Endothelial cell of umbilical vein (primary cell): ENCODE measurements around the gene ANKRD27. TPM values are rescaled to one million over a fixed set of nuclear protein-coding genes. Genes with fewer than 3 reads are reported as not detected.
"Not testable (repeated sequence)": the region's sequence is repeated elsewhere in the genome, so short reads cannot be mapped to it uniquely, and the experiment has no call there.

Source experiments
- BruUV-seq: library from RNA; stranded (reverse); fragments of 400-500 nt; replicated peaks from 2 replicates; lab custom pipeline; 2021; lab: Mats Ljungman, UMichigan
- CTCF ChIA-PET: fragments of 300-600, 350-600 bp; sonication (Branson Sonifier 250); formaldehyde crosslinking; loops from one replicate; lab custom pipeline; 2021; ENCODE audit warnings: antibody characterized with exemption, inconsistent platforms; lab: Charles Lee
- POLR2A ChIA-PET: fragments of 300-600, 350-600 bp; sonication (Branson Sonifier 250); formaldehyde crosslinking; loops from one replicate; lab custom pipeline; 2021; ENCODE audit warnings: antibody characterized with exemption, inconsistent platforms; lab: Charles Lee
- DNase-seq: peaks from one replicate; pipeline ENCODE4 v3.0.0-alpha.2; 2011; ENCODE audit warnings: low read depth, low spot score
- FAIRE-seq: peaks from 2 replicates; lab custom pipeline; 2011; peaks lifted over from hg19 to GRCh38; lab: Jason Lieb, UNC
- H2AFZ ChIP-seq: 2 replicates; pipeline ENCODE4 v1.6.0; 2012; ENCODE audit warnings: low read depth, low read length, control low read depth, inconsistent platforms
- H3K27ac ChIP-seq: 2 replicates; pipeline ENCODE4 v1.5.1; 2011; ENCODE audit warnings: low read depth, mild to moderate bottlenecking, control low read depth, low read length, moderate library complexity; ENCODE audit not compliant: insufficient read depth
- H3K27me3 ChIP-seq, 2 experiments: 2 replicates each; pipeline versions ENCODE4 v1.6.0 to v1.6.1; 2011; ENCODE audit warnings: low read length in 2 of 2, mixed read lengths in 1 of 2; ENCODE audit not compliant: control insufficient read depth in 2 of 2, insufficient read depth in 2 of 2
- H3K36me3 ChIP-seq, 2 experiments: 2 replicates in 1 of 2; 3 replicates in 1 of 2; pipeline ENCODE4 v1.5.1; 2011; ENCODE audit warnings: low read length in 2 of 2, mild to moderate bottlenecking in 1 of 2, moderate library complexity in 1 of 2; ENCODE audit not compliant: control insufficient read depth in 2 of 2, insufficient read depth in 2 of 2; ENCODE audit errors: extremely low read depth in 1 of 2
- H3K4me1 ChIP-seq: 3 replicates; pipeline ENCODE4 v1.5.1; 2011; ENCODE audit warnings: mild to moderate bottlenecking, low read length; ENCODE audit not compliant: control insufficient read depth, insufficient read depth; ENCODE audit errors: extremely low read depth
- H3K4me2 ChIP-seq: 2 replicates; pipeline ENCODE4 v1.6.1; 2011; ENCODE audit warnings: low read length, control low read depth, mixed read lengths; ENCODE audit not compliant: insufficient read depth
- H3K4me3 ChIP-seq, 3 experiments: fragments of 200-600 bp in 1 of 3; sonication (generic), shearing (Covaris generic) in 1 of 3; replicated peaks in 1 of 3; 2 replicates each; pipeline ENCODE4 v1.5.1; 2011 to 2016; ENCODE audit warnings: control low read depth in 3 of 3, low read length in 3 of 3, mild to moderate bottlenecking in 2 of 3, inconsistent platforms in 1 of 3, low read depth in 1 of 3, moderate library complexity in 1 of 3; ENCODE audit not compliant: insufficient read depth in 1 of 3
- H3K79me2 ChIP-seq: 2 replicates; pipeline ENCODE4 v1.6.0; 2012; ENCODE audit warnings: low read length, inconsistent platforms; ENCODE audit not compliant: control insufficient read depth, insufficient read depth
- H3K9ac ChIP-seq: replicated peaks from 2 replicates; pipeline ENCODE3; 2011; ENCODE audit warnings: low read length, control low read depth; ENCODE audit not compliant: insufficient read depth; ENCODE audit errors: extremely low read depth
- H3K9me1 ChIP-seq: replicated peaks from 3 replicates; pipeline ENCODE4 v1.6.0; 2011; ENCODE audit warnings: mild to moderate bottlenecking, low read length; ENCODE audit not compliant: control insufficient read depth, insufficient read depth; ENCODE audit errors: extremely low read depth
- H3K9me3 ChIP-seq: replicated peaks from 2 replicates; pipeline ENCODE4 v1.5.1; 2012; ENCODE audit warnings: low read length, inconsistent platforms; ENCODE audit not compliant: control insufficient read depth, insufficient read depth
- H4K20me1 ChIP-seq: replicated peaks from 2 replicates; pipeline ENCODE3; 2011; ENCODE audit warnings: mild to moderate bottlenecking, low read length; ENCODE audit not compliant: control insufficient read depth, insufficient read depth; ENCODE audit errors: extremely low read depth
- CTCF ChIP-seq, 2 donors: IDR thresholded peaks; 1 replicate in 1 of 2; 2 replicates in 1 of 2; pipeline ENCODE4 v1.5.1; 2011; ENCODE audit warnings: low read length in 2 of 2, mild to moderate bottlenecking in 2 of 2, moderate library complexity in 2 of 2, control low read depth in 1 of 2, inconsistent platforms in 1 of 2, low read depth in 1 of 2; ENCODE audit not compliant: insufficient read depth in 1 of 2; ENCODE audit errors: extremely low read depth in 1 of 2
- EZH2 ChIP-seq: IDR thresholded peaks from 2 replicates; pipeline ENCODE4 v1.6.1; 2012; ENCODE audit warnings: borderline replicate concordance, low read depth, mild to moderate bottlenecking, moderate library complexity, low read length, inconsistent platforms; ENCODE audit not compliant: severe bottlenecking
- FOS ChIP-seq: IDR thresholded peaks from 2 replicates; pipeline ENCODE4 v1.6.1; 2011; ENCODE audit warnings: mild to moderate bottlenecking, low read length, moderate library complexity, borderline replicate concordance; ENCODE audit not compliant: insufficient read depth
- GATA2 ChIP-seq: IDR thresholded peaks from 2 replicates; pipeline ENCODE4 v1.7.0; 2011; ENCODE audit warnings: low read depth, mild to moderate bottlenecking, moderate library complexity, mixed read lengths, low read length; ENCODE audit not compliant: insufficient read length, insufficient read depth
- JUN ChIP-seq: IDR thresholded peaks from 2 replicates; pipeline ENCODE4 v1.6.1; 2011; ENCODE audit warnings: borderline replicate concordance, low read depth; ENCODE audit not compliant: insufficient read length, insufficient read depth
- MAX ChIP-seq: IDR thresholded peaks from 2 replicates; pipeline ENCODE4 v1.6.1; 2011; ENCODE audit not compliant: insufficient read depth, insufficient read length
- MYC ChIP-seq: IDR thresholded peaks from one replicate; pipeline ENCODE4 v1.6.1; 2011; ENCODE audit warnings: mild to moderate bottlenecking, low read depth, low read length
- POLR2A ChIP-seq: IDR thresholded peaks from 2 replicates; pipeline ENCODE4 v1.6.1; 2012; ENCODE audit warnings: low read depth, mild to moderate bottlenecking, control low read depth, low read length
- dilution Hi-C: fragments of 300-500 bp; cut with MboI; formaldehyde crosslinking; loops from one replicate; pipeline ENCODE4 v1.15.0; 2019; ENCODE audit warnings: low sequenced_read_pairs; ENCODE audit not compliant: extremely low pct_ligation_motif_present
- intact Hi-C: fragments of 100-400 bp; cut with micrococcal nuclease; formaldehyde crosslinking; loops from one replicate; pipeline ENCODE4 v1.10.0; 2022
- polyA plus RNA-seq, 4 experiments: library from polyadenylated mRNA; depleted of rRNA in 3 of 4; stranded (reverse) in 3 of 4; unstranded in 1 of 4; fragments of >200 nt; gene quantifications; 2 replicates each; pipeline versions ENCODE4 v1.2.1 to v1.2.3, GENCODE V29; 2011 to 2012; ENCODE audit warnings: missing spikeins in 1 of 4
- total RNA-seq: library from RNA; stranded (reverse); gene quantifications from 2 replicates; pipeline ENCODE4 v1.2.3, GENCODE V29; 2021

Gene ANKRD27
- total and polyA plus RNA-seq, 2 donors (not counting 3 experiments of a cell fraction or from before 2014, with no cell fraction given), result 18.3 to 37.4 TPM

- no TSS peak for BruUV-seq
- Histone ChIP-seq H3K27me3 (no peaks in the 10 kb centered on the region), H3K4me2 (no peak overlapping the region), H3K9me3 (no peaks in the 10 kb centered on the region), H2AFZ (no peak overlapping the region), H3K9me1 (no peaks in the 10 kb centered on the region), H3K36me3 (peaks cover 0 to 10% of the 10 kb centered on the region in 2 experiments), H3K4me3 (no peak overlapping the region), H3K27ac (no peak overlapping the region), H3K4me1 (no peaks in the 10 kb centered on the region), H3K79me2 (peaks cover 58% of the 10 kb centered on the region), H3K9ac (no peak overlapping the region), H4K20me1 (no peaks in the 10 kb centered on the region)
- TF ChIP-seq MAX (no peak), GATA2 (no peak), JUN (no peak), EZH2 (no peak), POLR2A (no peak), CTCF (IDR thresholded peaks at IDR 0.05; ENCODE audit: extremely low read depth in 1 of 2, insufficient read depth in 1 of 2, low read depth in 1 of 2, low read length in 2 of 2) (no peak), MYC (no peak), FOS (no peak)
- DNase-seq, result no peak
- ChIA-PET POLR2A (no interaction called here), CTCF (no interaction called here)
- dilution Hi-C loops (no loop called here), intact Hi-C loops (no loop called here)
- FAIRE-seq, result no peak
Measured at GRCh38 chr19:32702010-32702409, 27.0 kb upstream of the ANKRD27 start.

DNA sequence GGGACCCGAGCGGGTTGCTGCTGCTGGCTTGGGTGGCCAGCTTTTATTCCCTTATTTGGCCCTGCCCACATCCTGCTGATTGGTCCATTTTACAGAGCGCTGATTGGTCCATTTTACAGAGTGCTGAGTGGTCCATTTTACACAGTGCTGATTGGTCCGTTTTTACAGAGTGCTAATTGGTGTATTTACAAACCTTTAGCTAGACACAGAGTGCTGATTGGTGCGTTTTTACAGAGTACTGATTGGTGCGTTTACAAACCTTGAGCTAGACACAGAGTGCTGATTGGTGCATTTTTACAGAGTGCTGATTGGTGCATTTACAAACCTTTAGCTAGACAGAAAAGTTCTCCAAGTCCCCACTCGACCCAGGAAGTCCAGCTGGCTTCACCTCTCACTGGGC, 25.1 kb upstream of the ANKRD27 start:
- H3K79me2 ChIP-seq, result peaks cover 68% of the 10 kb centered on the region
- CTCF ChIA-PET, result interaction anchor here (0.9 kb wide), 1 partner anchor 23 kb away, joined by 3 read pairs; no protein-coding TSS in a partner anchor
- H2AFZ ChIP-seq, DNase-seq, H3K9me1 ChIP-seq, intact Hi-C loops, H3K9ac ChIP-seq, H3K27me3 ChIP-seq, BruUV-seq, H4K20me1 ChIP-seq, FAIRE-seq, H3K27ac ChIP-seq, H3K4me3 ChIP-seq, H3K4me2 ChIP-seq, H3K9me3 ChIP-seq, H3K4me1 ChIP-seq, POLR2A ChIA-PET, dilution Hi-C loops, H3K36me3 ChIP-seq: not testable (repeated sequence)

- H3K9ac ChIP-seq, H3K4me3 ChIP-seq, DNase-seq, intact Hi-C loops, H3K9me3 ChIP-seq, H3K27ac ChIP-seq, POLR2A ChIA-PET, dilution Hi-C loops, H3K27me3 ChIP-seq, BruUV-seq, H3K36me3 ChIP-seq, H2AFZ ChIP-seq, H3K9me1 ChIP-seq, H3K4me2 ChIP-seq, FAIRE-seq, CTCF ChIA-PET, H4K20me1 ChIP-seq: not testable (repeated sequence)
- Histone ChIP-seq H3K79me2 (peaks cover 74% of the 10 kb centered on the region), H3K4me1 (peaks cover 16% of the 10 kb centered on the region)
Measured at GRCh38 chr19:32696771-32697170, 21.8 kb upstream of the ANKRD27 start.
